Activated CD4-positive, alpha-beta memory T cell treated with anti-CD3 and anti-CD28 coated beads for 36 hours (primary cell): ENCODE results near the gene DENND2C. TPM values are rescaled to one million over a fixed set of nuclear protein-coding genes. Genes with fewer than 3 reads are reported as not detected.
"Not testable (repeated sequence)": the region's sequence is repeated elsewhere in the genome, so short reads cannot be mapped to it uniquely, and the experiment has no call there.

Experiments used
- CTCF ChIA-PET: fragments of 350-600 bp; sonication (Branson Sonifier 250); formaldehyde crosslinking; loops from one replicate; lab custom pipeline; 2021; ENCODE audit warnings: antibody characterized with exemption, inconsistent platforms; lab: Charles Lee
- POLR2A ChIA-PET: fragments of 350-600 bp; sonication (Branson Sonifier 250); formaldehyde crosslinking; loops from one replicate; lab custom pipeline; 2021; ENCODE audit warnings: antibody characterized with exemption; lab: Charles Lee
- DNase-seq: peaks from one replicate; pipeline ENCODE4 v3.0.0-alpha.2; 2020
- H3K27ac Mint-ChIP-seq: one replicate; pipeline ENCODE4 v1.8.0; 2021; ENCODE audit warnings: mixed read lengths
- H3K27me3 Mint-ChIP-seq: one replicate; pipeline ENCODE4 v1.8.0; 2021; ENCODE audit warnings: mixed read lengths
- H3K36me3 Mint-ChIP-seq: one replicate; pipeline ENCODE4 v1.8.0; 2021; ENCODE audit warnings: mixed read lengths
- H3K4me1 Mint-ChIP-seq: one replicate; pipeline ENCODE4 v1.8.0; 2021; ENCODE audit warnings: low read depth, mixed read lengths
- H3K4me3 Mint-ChIP-seq: one replicate; pipeline ENCODE4 v1.8.0; 2021; ENCODE audit warnings: mild to moderate bottlenecking, mixed read lengths
- H3K9me3 Mint-ChIP-seq: one replicate; pipeline ENCODE4 v1.8.0; 2021; ENCODE audit warnings: mixed read lengths
- intact Hi-C: fragments of 100-400 bp; cut with micrococcal nuclease; formaldehyde crosslinking; loops from one replicate; pipeline ENCODE4 v1.15.1; 2023
- total RNA-seq, 2 experiments: library from RNA; stranded (reverse); gene quantifications; one replicate each; pipeline ENCODE4 v1.2.3, GENCODE V29; 2021

DENND2C gene
- total RNA-seq, 2 experiments from 2014 or later, result 0.90 to 0.93 TPM

DNA sequence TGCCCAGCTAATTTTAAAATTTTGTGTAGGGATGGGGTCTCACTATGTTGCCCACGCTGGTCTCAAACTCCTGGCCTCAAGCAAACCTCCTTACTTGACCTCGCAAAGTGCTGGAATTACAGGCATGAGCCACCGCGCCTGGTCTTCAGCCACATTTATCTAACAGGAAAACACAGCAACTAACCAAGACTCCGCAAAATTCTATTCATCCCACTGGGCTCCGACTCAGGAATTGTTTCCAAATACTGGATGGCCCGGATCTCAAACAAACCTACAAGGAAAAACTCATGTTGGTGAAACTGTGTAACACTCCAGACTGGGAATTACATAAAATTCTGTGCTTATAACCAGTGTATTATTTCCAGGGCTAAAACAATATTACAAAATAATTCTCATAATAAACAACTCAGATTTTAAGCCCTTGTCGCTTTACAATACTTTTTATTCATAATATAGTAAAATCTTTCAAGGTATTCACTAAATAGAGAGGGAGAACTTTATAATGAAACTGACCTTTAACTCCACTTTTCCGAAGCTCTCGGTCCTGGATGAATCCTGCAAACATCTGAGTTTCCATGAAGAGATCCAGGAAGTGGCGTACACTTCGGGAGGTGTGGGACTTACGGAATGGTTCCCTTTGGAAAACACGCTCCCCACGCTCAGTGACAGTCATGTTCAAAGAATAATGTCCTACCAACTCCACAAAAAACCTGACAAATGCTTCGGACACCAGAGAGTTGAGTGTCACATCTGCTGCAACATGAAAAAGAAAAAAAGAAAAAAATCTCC is 82.5 kb downstream of the DENND2C start:
- H3K27me3 Mint-ChIP-seq, result peaks cover 1% of the 10 kb centered on the region
- H3K4me3 Mint-ChIP-seq, result no peak overlapping the region

DNA sequence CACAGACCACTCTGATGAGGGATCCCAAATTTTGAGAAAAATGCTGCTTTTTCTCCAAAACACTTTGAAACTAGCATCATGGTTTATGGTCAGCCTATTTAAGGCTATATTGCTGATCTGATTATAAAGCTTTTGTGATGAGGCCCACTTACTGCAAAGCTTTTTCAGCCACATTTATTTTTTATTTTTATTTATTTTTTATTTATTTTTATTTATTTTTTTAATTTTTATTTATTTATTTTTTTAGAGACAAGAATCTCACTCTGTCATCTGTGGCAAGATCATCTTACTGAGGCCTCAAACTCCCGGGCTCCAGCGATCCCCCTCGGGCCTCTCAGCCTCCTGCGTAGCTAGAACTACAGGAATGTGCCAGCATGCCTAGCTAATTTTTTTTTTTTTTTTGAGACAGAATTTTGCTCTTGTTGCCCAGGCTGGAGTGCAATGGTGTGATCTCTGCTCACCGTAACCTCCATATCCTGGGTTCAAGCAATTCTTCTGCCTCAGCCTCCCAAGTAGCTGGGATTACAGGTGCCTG is 83.3 kb downstream of the DENND2C start:
- no peak overlapping the region for H3K27ac Mint-ChIP-seq
- no peaks in the 10 kb centered on the region for H3K36me3 Mint-ChIP-seq
- peaks cover 1% of the 10 kb centered on the region for H3K27me3 Mint-ChIP-seq
- H3K9me3 Mint-ChIP-seq, result no peaks in the 10 kb centered on the region
- intact Hi-C loops, result loop anchor here (10.0 kb wide), 1 partner anchor 508 kb away; no protein-coding TSS in a partner anchor
- ChIA-PET CTCF (no interaction called here), POLR2A (no interaction called here)
- H3K4me3 Mint-ChIP-seq, result no peak overlapping the region
- peaks cover 11% of the 10 kb centered on the region for H3K4me1 Mint-ChIP-seq
- DNase-seq, result no peak

More for the DNA sequence above, 82.5 kb downstream of the DENND2C start:
- POLR2A ChIA-PET, result no interaction called here
- no peaks in the 10 kb centered on the region for H3K36me3 Mint-ChIP-seq
- no peak overlapping the region for H3K27ac Mint-ChIP-seq
- H3K4me1 Mint-ChIP-seq, result peaks cover 3% of the 10 kb centered on the region
- intact Hi-C loops, result loop anchor here (10.0 kb wide), 1 partner anchor 507 kb away; no protein-coding TSS in a partner anchor
- H3K9me3 Mint-ChIP-seq, result no peaks in the 10 kb centered on the region
- DNase-seq, result no peak
- CTCF ChIA-PET, result no interaction called here

DNA sequence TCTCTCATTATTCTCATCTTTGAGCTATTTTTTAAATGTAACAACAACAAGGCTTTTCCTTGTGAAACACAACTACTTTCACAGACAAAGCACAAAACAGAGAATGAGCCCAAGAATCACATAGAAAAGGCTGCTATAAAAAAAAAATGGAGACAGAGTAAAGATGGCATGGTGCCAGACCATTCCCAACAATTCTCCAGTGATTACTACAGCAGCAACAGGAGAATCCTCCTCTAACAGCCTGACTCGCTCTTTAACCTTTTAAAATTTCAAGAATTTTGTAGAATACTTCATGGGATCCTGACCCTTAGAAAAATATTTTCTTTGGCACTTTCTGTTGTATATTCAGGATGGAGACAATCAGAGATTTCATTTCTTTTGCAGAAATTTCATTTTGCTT is 84.6 kb downstream of the DENND2C start:
- no peak overlapping the region for H3K27ac Mint-ChIP-seq
- H3K9me3 Mint-ChIP-seq, result no peaks in the 10 kb centered on the region
- ChIA-PET POLR2A (no interaction called here), CTCF (no interaction called here)
- DNase-seq, result no peak
- no peaks in the 10 kb centered on the region for H3K36me3 Mint-ChIP-seq
- intact Hi-C loops, result loop anchor here (10.0 kb wide), 1 partner anchor 510 kb away; no protein-coding TSS in a partner anchor
- no peak overlapping the region for H3K4me3 Mint-ChIP-seq
- peaks cover 12% of the 10 kb centered on the region for H3K4me1 Mint-ChIP-seq
- peaks cover 1% of the 10 kb centered on the region for H3K27me3 Mint-ChIP-seq

- H3K4me3 Mint-ChIP-seq, result peak within 1 kb of the TSS; percentile 85
- H3K27ac Mint-ChIP-seq, result peak within 1 kb of the TSS; percentile 83
- intact Hi-C loops, result loop anchor here (1.0 to 10.0 kb wide), 10 partner anchors 70 to 769 kb away; partner anchors contain the start of genes CSDE1, DENND2C, NRAS and RSBN1
- H3K36me3 Mint-ChIP-seq, result peaks cover 16% of the 10 kb centered on the region
- no peaks in the 10 kb centered on the region for H3K9me3 Mint-ChIP-seq
- CTCF ChIA-PET, result interaction anchor here (0.8 to 2.8 kb wide), 5 partner anchors 21 to 235 kb away, joined by 3 to 10 read pairs (median 5); partner anchors contain the start of gene TRIM33
- H3K4me1 Mint-ChIP-seq, result peaks cover 29% of the 10 kb centered on the region
- POLR2A ChIA-PET, result interaction anchor here (0.8 to 1.4 kb wide), 3 partner anchors 14 to 235 kb away, joined by 3 to 8 read pairs (median 3); partner anchors contain the start of gene NRAS
- peak; percentile 98 for DNase-seq
- H3K27me3 Mint-ChIP-seq, result no peaks in the 10 kb centered on the region
Measured at GRCh38 chr1:114581335-114582287, 88.2 kb downstream of the DENND2C start, which contains the start of gene BCAS2. TSS of gene BCAS2 (minus strand) at chr1:114581615. CDS start at chr1:114581591, 24 bp downstream.

- CTCF ChIA-PET, result no interaction called here
- H3K36me3 Mint-ChIP-seq, result peaks cover 47% of the 10 kb centered on the region
- POLR2A ChIA-PET, result no interaction called here
- H3K9me3 Mint-ChIP-seq, result no peaks in the 10 kb centered on the region
- H3K4me3 Mint-ChIP-seq, result no peak overlapping the region
- intact Hi-C loops, result no loop called here
- H3K27me3 Mint-ChIP-seq, result no peaks in the 10 kb centered on the region
- H3K4me1 Mint-ChIP-seq, result peaks cover 18% of the 10 kb centered on the region
- H3K27ac Mint-ChIP-seq, result no peak overlapping the region
- no peak for DNase-seq
Measured at GRCh38 chr1:114574365-114574764, 95.5 kb downstream of the DENND2C start.

GRCh38 chr1:114564141-114564540 is 105.7 kb downstream of the DENND2C start:
- Mint-ChIP-seq H3K27me3 (no peaks in the 10 kb centered on the region), H3K27ac (no peak overlapping the region), H3K9me3 (no peaks in the 10 kb centered on the region), H3K36me3 (peaks cover 48% of the 10 kb centered on the region), H3K4me1 (no peaks in the 10 kb centered on the region), H3K4me3 (no peak overlapping the region)
- no peak for DNase-seq
- CTCF ChIA-PET, result interaction anchor here (0.6 kb wide), 1 partner anchor 358 kb away, joined by 3 read pairs; no protein-coding TSS in a partner anchor
- intact Hi-C loops, result no loop called here
- POLR2A ChIA-PET, result no interaction called here

DNA sequence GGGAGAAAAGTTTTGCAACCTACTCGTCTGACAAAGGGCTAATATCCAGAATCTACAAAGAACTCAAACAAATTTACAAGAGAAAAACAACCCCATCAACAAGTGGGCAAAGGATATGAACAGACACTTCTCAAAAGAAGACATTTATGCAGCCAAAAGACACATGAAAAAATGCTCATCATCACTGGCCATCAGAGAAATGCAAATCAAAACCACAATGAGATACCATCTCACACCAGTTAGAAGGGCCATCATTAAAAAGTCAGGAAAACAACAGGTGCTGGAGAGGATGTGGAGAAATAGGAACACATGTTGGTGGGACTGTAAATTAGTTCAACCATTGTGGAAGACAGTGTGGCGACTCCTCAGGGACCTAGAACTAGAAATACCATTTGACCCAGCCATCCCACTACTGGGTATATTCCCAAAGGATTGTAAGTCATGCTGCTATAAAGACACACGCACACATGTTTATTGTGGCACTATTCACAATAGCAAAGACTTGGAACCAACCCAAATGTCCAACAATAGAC is 106.8 kb downstream of the DENND2C start:
- DNase-seq, POLR2A ChIA-PET, CTCF ChIA-PET, H3K4me1 Mint-ChIP-seq, H3K27ac Mint-ChIP-seq, H3K9me3 Mint-ChIP-seq, H3K27me3 Mint-ChIP-seq, intact Hi-C loops, H3K4me3 Mint-ChIP-seq: not testable (repeated sequence)
- H3K36me3 Mint-ChIP-seq, result peaks cover 42% of the 10 kb centered on the region

GRCh38 chr1:114561333-114561732 is 108.5 kb downstream of the DENND2C start:
- Mint-ChIP-seq H3K27ac (no peak overlapping the region), H3K27me3 (no peaks in the 10 kb centered on the region), H3K9me3 (no peaks in the 10 kb centered on the region), H3K4me3 (no peak overlapping the region), H3K4me1 (no peaks in the 10 kb centered on the region), H3K36me3 (peaks cover 27% of the 10 kb centered on the region)
- DNase-seq, result no peak
- ChIA-PET POLR2A (no interaction called here), CTCF (interaction anchor here (1.6 kb wide), 1 partner anchor 214 kb away, joined by 7 read pairs; no protein-coding TSS in a partner anchor)
- intact Hi-C loops, result no loop called here

GRCh38 chr1:114559356-114559755 is 110.5 kb downstream of the DENND2C start:
- intact Hi-C loops, result loop anchor here (5.0 kb wide), 1 partner anchor 212 kb away; no protein-coding TSS in a partner anchor
- H3K27me3 Mint-ChIP-seq, result no peaks in the 10 kb centered on the region
- H3K9me3 Mint-ChIP-seq, result no peaks in the 10 kb centered on the region
- DNase-seq, result no peak
- POLR2A ChIA-PET, result no interaction called here
- H3K27ac Mint-ChIP-seq, result no peak overlapping the region
- H3K4me3 Mint-ChIP-seq, result no peak overlapping the region
- no peaks in the 10 kb centered on the region for H3K4me1 Mint-ChIP-seq
- H3K36me3 Mint-ChIP-seq, result peaks cover 7% of the 10 kb centered on the region
- CTCF ChIA-PET, result interaction anchor here (0.7 to 0.9 kb wide), 4 partner anchors 25 to 614 kb away, joined by 4 to 8 read pairs (median 6); no protein-coding TSS in a partner anchor

- POLR2A ChIA-PET, result no interaction called here
- intact Hi-C loops, result loop anchor here (5.0 kb wide), 1 partner anchor 211 kb away; no protein-coding TSS in a partner anchor
- CTCF ChIA-PET, result interaction anchor here (1.0 kb wide), 1 partner anchor 9 kb away, joined by 3 read pairs; no protein-coding TSS in a partner anchor
- peaks cover 4% of the 10 kb centered on the region for H3K36me3 Mint-ChIP-seq
- no peaks in the 10 kb centered on the region for H3K9me3 Mint-ChIP-seq
- H3K4me3 Mint-ChIP-seq, result no peak overlapping the region
- no peak overlapping the region for H3K27ac Mint-ChIP-seq
- no peaks in the 10 kb centered on the region for H3K4me1 Mint-ChIP-seq
- no peak for DNase-seq
- no peaks in the 10 kb centered on the region for H3K27me3 Mint-ChIP-seq
Measured at GRCh38 chr1:114558544-114558943, 111.3 kb downstream of the DENND2C start.

DNA sequence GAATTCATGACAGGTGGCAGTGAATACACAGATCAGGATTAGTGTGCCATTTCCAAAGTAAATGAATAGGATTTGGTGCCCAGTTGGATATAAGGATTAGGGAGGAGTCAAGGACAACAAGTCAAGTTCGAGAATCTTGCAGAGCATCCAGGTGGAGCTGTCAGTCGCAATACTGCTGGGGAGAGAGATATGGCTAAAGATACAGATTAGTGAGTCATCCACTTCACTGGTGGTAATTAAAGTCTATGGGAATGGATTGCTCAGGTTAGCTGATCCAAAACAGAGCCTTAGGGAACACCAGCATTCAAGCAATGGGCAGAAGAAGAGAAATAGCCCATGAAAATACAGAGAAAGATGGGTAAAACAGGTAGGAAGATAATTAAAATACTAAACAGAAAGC is 115.3 kb downstream of the DENND2C start:
- Mint-ChIP-seq H3K4me1 (no peaks in the 10 kb centered on the region), H3K4me3 (no peak overlapping the region), H3K9me3 (no peaks in the 10 kb centered on the region), H3K27ac (no peak overlapping the region), H3K36me3 (no peaks in the 10 kb centered on the region), H3K27me3 (no peaks in the 10 kb centered on the region)
- intact Hi-C loops, result no loop called here
- ChIA-PET CTCF (interaction anchor here (0.6 kb wide), 1 partner anchor 16 kb away, joined by 3 read pairs; no protein-coding TSS in a partner anchor), POLR2A (no interaction called here)
- no peak for DNase-seq
